Measurements from ENCODE around the gene NAP1L4.

NAP1L4 gene

DNA sequence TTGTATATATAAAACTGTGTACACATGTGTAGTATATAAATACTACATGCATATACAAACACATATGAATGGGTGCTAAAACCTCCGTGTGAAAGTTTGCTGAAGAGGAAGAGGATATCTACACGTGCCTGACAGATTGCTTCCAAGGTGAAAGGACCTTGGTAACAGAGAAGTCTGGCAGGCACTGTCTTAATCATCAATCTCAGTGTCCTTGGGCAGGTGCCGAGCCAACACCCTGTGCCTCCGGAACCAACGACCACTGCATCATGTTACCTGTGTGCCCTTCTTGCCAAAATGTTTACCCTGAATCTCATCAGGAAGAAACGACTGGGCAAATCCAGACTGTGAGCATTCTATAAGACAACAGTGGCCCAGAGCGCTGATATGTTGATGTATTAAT, 15.0 kb downstream of the NAP1L4 start:
- Histone ChIP-seq H3K4me2 (no peak overlapping the region), H3K27me3 (ENCODE audit: insufficient read depth, low read depth) (no peaks in the 10 kb centered on the region), H3K79me2 (ENCODE audit: insufficient read depth, low read depth) (peaks cover 78% of the 10 kb centered on the region), H3K36me3 (ENCODE audit: insufficient read depth) (peaks cover 23% of the 10 kb centered on the region), H3K4me1 (ENCODE audit: low read depth, poor library complexity, severe bottlenecking) (peaks cover 23% of the 10 kb centered on the region), H3K4me3 (IDR thresholded peaks at IDR 0.05; ENCODE audit: insufficient read depth, low read depth, low read length) (no peak overlapping the region), H3K9ac (no peak overlapping the region), H4K20me1 (ENCODE audit: insufficient read depth) (peaks cover 43% of the 10 kb centered on the region), H3K27ac (no peak overlapping the region), H2AFZ (ENCODE audit: low read depth) (no peak overlapping the region)
- TF ChIP-seq, protein P1, sequence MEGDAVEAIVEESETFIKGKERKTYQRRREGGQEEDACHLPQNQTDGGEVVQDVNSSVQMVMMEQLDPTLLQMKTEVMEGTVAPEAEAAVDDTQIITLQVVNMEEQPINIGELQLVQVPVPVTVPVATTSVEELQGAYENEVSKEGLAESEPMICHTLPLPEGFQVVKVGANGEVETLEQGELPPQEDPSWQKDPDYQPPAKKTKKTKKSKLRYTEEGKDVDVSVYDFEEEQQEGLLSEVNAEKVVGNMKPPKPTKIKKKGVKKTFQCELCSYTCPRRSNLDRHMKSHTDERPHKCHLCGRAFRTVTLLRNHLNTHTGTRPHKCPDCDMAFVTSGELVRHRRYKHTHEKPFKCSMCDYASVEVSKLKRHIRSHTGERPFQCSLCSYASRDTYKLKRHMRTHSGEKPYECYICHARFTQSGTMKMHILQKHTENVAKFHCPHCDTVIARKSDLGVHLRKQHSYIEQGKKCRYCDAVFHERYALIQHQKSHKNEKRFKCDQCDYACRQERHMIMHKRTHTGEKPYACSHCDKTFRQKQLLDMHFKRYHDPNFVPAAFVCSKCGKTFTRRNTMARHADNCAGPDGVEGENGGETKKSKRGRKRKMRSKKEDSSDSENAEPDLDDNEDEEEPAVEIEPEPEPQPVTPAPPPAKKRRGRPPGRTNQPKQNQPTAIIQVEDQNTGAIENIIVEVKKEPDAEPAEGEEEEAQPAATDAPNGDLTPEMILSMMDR (conservative IDR thresholded peaks at IDR 0.05; ENCODE audit: low read depth, low read length) = no peak

DNA sequence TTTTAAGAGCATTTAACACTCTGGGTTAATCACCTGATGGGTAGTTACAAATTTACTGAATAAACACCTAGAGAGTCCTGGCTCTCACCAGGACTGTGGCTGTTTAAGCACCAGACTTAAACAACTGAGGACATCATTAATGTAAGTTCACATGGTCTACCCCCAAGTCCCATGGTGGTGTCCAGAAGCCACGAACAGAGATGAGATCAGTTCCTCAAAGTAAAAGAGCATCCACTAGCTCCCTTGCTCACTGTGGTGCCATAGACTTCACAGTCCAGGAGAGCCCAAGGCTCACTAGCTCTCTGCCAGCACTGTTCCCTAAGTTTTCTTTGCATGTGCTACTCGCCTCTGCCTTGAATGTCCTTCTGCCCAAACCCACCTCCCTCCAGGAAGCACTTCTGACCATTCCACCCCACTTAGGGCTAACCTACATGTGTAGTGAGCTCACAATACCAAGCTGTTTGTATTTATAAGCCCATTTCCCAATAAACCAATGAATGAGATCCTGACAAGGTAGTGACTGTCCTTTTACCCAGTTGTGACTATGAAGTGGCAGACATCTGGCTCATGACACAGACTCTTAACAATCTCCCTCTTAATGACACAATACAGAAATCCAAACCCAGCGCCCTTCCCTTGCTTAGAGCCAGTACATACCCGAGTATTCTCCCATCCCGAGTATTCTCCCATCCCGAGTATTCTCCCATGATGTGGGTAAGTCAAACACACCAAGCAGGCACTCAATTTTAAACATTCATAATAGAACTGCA, 15.7 kb downstream of the NAP1L4 start:
- Histone ChIP-seq H3K27me3 (ENCODE audit: insufficient read depth, low read depth) (no peaks in the 10 kb centered on the region), H3K4me3 (IDR thresholded peaks at IDR 0.05; ENCODE audit: insufficient read depth, low read depth, low read length) (no peak overlapping the region), H3K36me3 (ENCODE audit: insufficient read depth) (peaks cover 27% of the 10 kb centered on the region), H4K20me1 (ENCODE audit: insufficient read depth) (peaks cover 38% of the 10 kb centered on the region), H3K4me2 (no peak overlapping the region), H2AFZ (ENCODE audit: low read depth) (no peak overlapping the region), H3K4me1 (ENCODE audit: low read depth, poor library complexity, severe bottlenecking) (peaks cover 16% of the 10 kb centered on the region), H3K9ac (no peak overlapping the region), H3K79me2 (ENCODE audit: insufficient read depth, low read depth) (peaks cover 76% of the 10 kb centered on the region), H3K27ac (no peak overlapping the region; the same call in 1 of the 2 replicates)
- TF ChIP-seq, protein P1 (conservative IDR thresholded peaks at IDR 0.05; ENCODE audit: low read depth, low read length) = no peak

DNA sequence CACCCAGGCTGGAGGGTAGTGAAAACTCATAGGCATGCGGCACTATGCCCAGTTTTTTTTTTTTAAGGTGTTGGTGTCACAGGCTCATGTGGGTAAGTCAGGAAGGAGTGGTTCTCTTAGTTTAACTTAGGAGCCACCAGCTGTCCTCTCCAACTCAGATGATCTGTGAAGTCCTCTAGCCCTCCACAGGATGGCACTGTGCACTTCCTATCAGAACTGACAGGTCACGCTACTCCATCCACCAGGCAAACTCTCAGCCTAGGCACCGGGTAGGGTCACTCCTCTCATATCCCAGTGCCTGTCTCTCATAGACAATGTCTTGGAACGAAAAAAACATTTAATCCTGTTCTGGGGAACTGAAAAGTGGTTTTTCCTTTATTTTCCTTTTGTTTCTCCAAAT, 16.5 kb downstream of the NAP1L4 start:
- Histone ChIP-seq H3K4me1 (ENCODE audit: low read depth, poor library complexity, severe bottlenecking) (peaks cover 7% of the 10 kb centered on the region), H3K4me2 (no peak overlapping the region), H3K36me3 (ENCODE audit: insufficient read depth) (peaks cover 35% of the 10 kb centered on the region), H4K20me1 (ENCODE audit: insufficient read depth) (peaks cover 33% of the 10 kb centered on the region), H3K27ac (no peak overlapping the region), H3K79me2 (ENCODE audit: insufficient read depth, low read depth) (peaks cover 71% of the 10 kb centered on the region), H3K27me3 (ENCODE audit: insufficient read depth, low read depth) (no peaks in the 10 kb centered on the region), H3K9ac (no peak overlapping the region), H3K4me3 (IDR thresholded peaks at IDR 0.05; ENCODE audit: insufficient read depth, low read depth, low read length) (no peak overlapping the region), H2AFZ (ENCODE audit: low read depth) (no peak overlapping the region)
- TF ChIP-seq, protein P1 (conservative IDR thresholded peaks at IDR 0.05; ENCODE audit: low read depth, low read length) = peak; percentile 72

DNA sequence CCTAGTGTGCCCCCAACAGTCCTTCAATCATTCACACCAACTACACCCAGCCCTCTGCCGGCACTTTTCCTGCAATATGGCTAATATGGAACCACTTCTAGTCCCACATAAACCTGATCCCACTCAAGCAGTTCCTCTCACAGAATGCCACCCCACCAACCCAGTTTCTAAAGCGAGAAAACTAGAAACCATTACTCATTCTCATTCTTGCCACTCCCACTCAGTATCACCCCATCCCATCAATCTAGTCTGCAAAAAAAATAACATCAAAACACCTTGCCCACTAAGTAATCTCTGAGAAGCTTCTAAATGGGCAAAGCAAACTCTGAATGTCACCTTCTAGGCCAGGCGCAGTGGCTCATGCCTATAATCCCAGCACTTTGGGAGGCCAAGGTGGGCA, 17.9 kb downstream of the NAP1L4 start:
- Histone ChIP-seq H2AFZ (ENCODE audit: low read depth) (no peak overlapping the region), H3K4me2 (no peak overlapping the region), H4K20me1 (ENCODE audit: insufficient read depth) (peaks cover 22% of the 10 kb centered on the region), H3K27ac (no peak overlapping the region), H3K36me3 (ENCODE audit: insufficient read depth) (peaks cover 44% of the 10 kb centered on the region; the same call in 1 of the 2 replicates), H3K79me2 (ENCODE audit: insufficient read depth, low read depth) (peaks cover 59% of the 10 kb centered on the region), H3K4me1 (ENCODE audit: low read depth, poor library complexity, severe bottlenecking) (no peaks in the 10 kb centered on the region), H3K27me3 (ENCODE audit: insufficient read depth, low read depth) (no peaks in the 10 kb centered on the region), H3K4me3 (IDR thresholded peaks at IDR 0.05; ENCODE audit: insufficient read depth, low read depth, low read length) (no peak overlapping the region), H3K9ac (no peak overlapping the region)
- TF ChIP-seq, protein P1 (conservative IDR thresholded peaks at IDR 0.05; ENCODE audit: low read depth, low read length) = no peak

All from KMS-11 (cell line).